Measurements from ENCODE around the gene RNF181. TPM values are rescaled to one million over a fixed set of nuclear protein-coding genes. Genes with fewer than 3 reads are reported as not detected.
A peak's percentile ranks its signal among the peaks of the same experiment; 100 is the strongest.

The RNF181 gene
- total RNA-seq, 4 donors from 2014 or later: 89.9 to 127 (median 110) TPM

DNA sequence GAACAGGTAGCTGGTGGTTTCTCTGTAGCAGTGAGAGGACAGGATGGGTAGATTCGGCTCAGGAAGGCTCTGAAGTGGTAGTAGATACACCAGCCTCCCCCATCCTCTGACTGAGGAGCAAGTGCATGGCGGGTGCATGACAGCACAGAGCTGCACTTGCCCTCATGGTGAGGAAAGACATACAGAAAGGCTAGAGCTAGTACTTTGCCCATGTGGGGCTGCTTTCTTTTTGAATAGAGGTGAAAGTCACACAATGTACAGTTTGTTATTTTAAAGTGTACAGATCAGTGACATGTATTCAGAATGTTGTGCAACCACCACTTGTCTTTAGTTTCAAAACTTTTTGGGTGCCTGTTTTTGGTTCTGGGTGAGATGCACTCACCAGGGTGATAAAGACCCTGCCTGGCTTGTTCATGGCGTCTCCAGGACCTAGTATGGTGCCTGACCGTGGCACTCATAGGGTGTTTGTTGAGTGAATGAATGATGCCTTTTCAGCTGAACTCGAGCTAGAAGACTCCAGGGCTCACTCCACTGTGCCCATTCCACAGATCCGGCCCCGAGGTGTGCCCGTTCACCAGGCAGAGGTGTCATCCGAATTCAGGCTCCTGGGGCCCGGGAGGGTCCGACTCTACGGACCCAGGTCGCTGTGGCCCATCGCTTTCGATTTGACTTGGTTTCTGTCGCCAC, 11.7 kb upstream of the RNF181 start:
- H3K9me3 ChIP-seq: no peaks in the 10 kb centered on the region
- WGBS: 40% methylated on average over 15 of the region's 16 CpGs
- H3K36me3 ChIP-seq: no peaks in the 10 kb centered on the region
- H3K4me3 ChIP-seq: peak overlapping the region; percentile 64
- no peak for DNase-seq (ENCODE audit: low spot score in 2 of 2)
- H3K4me1 ChIP-seq: peaks cover 65% of the 10 kb centered on the region
- peak overlapping the region; percentile 91 for H3K27ac ChIP-seq
- TF ChIP-seq EP300 (IDR thresholded peaks at IDR 0.05) (no peak), POLR2A (IDR thresholded peaks at IDR 0.05) (no peak), POLR2AphosphoS5 (IDR thresholded peaks at IDR 0.05) (no peak)
- TF ChIP-seq, protein P1, sequence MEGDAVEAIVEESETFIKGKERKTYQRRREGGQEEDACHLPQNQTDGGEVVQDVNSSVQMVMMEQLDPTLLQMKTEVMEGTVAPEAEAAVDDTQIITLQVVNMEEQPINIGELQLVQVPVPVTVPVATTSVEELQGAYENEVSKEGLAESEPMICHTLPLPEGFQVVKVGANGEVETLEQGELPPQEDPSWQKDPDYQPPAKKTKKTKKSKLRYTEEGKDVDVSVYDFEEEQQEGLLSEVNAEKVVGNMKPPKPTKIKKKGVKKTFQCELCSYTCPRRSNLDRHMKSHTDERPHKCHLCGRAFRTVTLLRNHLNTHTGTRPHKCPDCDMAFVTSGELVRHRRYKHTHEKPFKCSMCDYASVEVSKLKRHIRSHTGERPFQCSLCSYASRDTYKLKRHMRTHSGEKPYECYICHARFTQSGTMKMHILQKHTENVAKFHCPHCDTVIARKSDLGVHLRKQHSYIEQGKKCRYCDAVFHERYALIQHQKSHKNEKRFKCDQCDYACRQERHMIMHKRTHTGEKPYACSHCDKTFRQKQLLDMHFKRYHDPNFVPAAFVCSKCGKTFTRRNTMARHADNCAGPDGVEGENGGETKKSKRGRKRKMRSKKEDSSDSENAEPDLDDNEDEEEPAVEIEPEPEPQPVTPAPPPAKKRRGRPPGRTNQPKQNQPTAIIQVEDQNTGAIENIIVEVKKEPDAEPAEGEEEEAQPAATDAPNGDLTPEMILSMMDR (IDR thresholded peaks at IDR 0.05): no peak
- no peaks in the 10 kb centered on the region for H3K27me3 ChIP-seq

DNA sequence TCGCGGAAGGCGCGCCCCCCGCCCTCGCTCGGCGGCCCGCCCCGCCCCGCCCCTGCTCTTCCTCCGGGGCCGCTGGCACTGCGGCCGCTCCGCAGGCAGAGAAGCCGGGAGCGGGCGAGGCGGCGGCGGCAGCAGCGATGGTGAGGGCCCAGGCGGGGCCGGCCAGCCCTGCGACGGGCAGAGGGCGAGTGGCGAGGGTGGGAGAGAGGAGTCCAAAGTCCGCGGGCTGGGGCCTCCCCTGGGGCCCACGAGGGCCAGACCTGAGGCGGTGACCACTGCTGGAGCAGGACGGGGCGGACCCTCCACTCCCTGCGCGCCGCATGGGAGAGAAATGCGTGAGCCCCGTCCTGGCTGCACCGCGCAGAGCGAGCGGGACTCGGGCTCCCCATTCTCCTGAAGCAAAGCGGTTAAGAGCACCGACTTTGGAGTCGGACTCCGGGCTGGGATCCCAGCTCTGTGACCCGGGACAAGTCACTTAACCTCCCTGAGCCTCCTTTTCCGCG, 11.1 kb upstream of the RNF181 start, which contains the start of gene VAMP5:
TSS of gene VAMP5 (plus strand) at position 78 of the 503 bp plus-strand sequence. CDS start at position 138, 60 bp downstream.
- DNase-seq (ENCODE audit: low spot score in 2 of 2): no peak
- peaks cover 65% of the 10 kb centered on the region for H3K4me1 ChIP-seq
- WGBS: 29% methylated on average over 26 of the region's 52 CpGs
- H3K9me3 ChIP-seq: no peaks in the 10 kb centered on the region
- TF ChIP-seq, protein P1 (IDR thresholded peaks at IDR 0.05): no peak
- TF ChIP-seq EP300 (IDR thresholded peaks at IDR 0.05): no peak
- no peak for TF ChIP-seq POLR2A (IDR thresholded peaks at IDR 0.05)
- no peak for TF ChIP-seq POLR2AphosphoS5 (IDR thresholded peaks at IDR 0.05)
- H3K36me3 ChIP-seq: no peaks in the 10 kb centered on the region
- peak within 1 kb of the TSS; percentile 64 for H3K4me3 ChIP-seq
- no peaks in the 10 kb centered on the region for H3K27me3 ChIP-seq
- peak within 1 kb of the TSS; percentile 91 for H3K27ac ChIP-seq

DNA sequence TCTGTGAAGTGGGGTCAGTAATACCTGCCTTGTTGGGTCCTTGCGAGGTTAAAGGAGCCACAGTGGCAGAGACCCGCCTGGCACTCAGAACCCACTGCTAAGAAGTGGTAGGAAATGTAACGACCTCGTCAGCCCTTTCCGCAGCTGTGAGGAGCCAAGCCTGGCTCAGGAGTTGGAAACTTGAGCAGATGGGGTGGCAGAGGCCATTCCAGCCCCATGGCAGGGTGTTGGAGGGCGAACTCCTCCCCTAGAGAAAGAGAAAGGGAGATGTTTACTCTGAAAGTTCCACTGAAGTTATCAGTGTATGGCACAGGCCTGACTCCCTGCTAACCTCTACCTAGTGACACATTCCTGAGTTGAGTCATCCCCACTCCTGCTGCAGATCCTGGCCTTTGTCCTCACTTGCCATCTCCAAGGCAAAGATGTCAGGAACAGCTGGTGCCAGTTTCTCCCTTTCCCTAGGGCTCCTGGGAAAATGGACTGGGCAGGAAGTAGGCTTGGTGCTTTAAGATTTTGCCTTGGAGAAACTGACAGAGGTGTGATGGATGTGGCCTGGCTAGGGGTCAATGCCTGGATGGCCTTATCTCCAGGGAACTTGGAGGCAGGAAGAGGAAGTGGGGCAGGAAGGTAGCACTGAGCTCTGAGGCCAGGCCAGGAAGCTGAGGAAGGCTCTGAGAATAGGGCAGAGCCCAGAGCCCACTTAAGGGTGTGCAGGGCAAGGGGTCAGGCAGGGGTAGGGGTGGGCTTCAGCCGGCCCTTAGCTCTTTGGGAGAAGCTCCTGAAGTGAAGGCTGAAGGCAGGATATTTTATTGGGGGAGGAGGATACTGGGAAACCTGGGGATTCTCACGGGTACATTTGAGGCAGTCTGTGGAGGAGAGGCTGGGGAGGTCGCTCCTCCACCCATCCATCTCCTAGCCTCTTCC, 10.4 kb upstream of the RNF181 start:
- Histone ChIP-seq H3K27me3 (no peaks in the 10 kb centered on the region), H3K36me3 (no peaks in the 10 kb centered on the region), H3K4me3 (peak overlapping the region; percentile 64), H3K9me3 (no peaks in the 10 kb centered on the region), H3K27ac (peak overlapping the region; percentile 91), H3K4me1 (peaks cover 65% of the 10 kb centered on the region)
- TF ChIP-seq POLR2AphosphoS5 (IDR thresholded peaks at IDR 0.05) (peak in 2 of 3 donors; percentile 10 to 56), POLR2A (IDR thresholded peaks at IDR 0.05) (no peak), EP300 (IDR thresholded peaks at IDR 0.05) (no peak)
- 29% methylated on average over 9 of the region's 9 CpGs for WGBS
- no peak for DNase-seq (ENCODE audit: low spot score in 2 of 2)

DNA sequence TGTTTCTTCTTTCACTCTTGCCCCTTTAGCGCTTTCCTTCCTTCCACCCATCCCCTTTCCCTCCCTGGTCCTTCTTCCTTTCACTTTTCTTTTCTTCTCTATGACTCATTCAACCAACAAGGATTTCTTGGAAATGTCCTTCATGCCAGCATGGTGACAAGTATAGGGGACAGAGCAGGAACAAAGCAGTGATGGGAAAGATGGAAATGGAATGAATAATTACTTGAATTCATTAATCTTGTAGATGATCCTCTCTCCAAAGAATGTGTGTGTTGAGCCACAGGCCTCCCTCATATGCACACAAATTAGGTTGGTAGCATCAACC, 9.8 kb upstream of the RNF181 start:
- TF ChIP-seq POLR2A (IDR thresholded peaks at IDR 0.05) (no peak), EP300 (IDR thresholded peaks at IDR 0.05) (no peak), POLR2AphosphoS5 (IDR thresholded peaks at IDR 0.05) (no peak)
- TF ChIP-seq, protein P1 (IDR thresholded peaks at IDR 0.05): no peak
- Histone ChIP-seq H3K4me1 (peaks cover 68% of the 10 kb centered on the region), H3K4me3 (peak overlapping the region; percentile 64)

DNA sequence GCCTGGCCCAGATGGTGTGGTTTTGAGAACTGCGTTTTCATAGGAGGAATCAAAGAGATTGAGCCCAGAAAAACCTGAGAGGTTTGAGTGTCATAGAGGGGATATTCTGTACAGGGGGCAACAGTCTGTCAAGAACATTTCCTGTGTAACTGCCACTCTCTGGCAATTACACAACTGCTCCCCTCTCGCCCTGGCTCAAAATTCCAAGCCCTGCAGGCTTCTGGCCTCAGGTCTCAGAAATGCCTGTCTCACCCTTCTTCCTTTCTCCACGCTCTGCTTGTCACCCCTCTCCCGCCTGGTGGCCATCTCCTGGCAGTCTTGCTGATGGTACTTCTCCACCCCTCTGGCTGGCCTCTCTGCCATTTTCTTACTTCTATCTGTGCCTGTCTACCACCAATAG, 7.3 kb upstream of the RNF181 start:
- peak overlapping the region; percentile 84 for H3K27ac ChIP-seq
- TF ChIP-seq POLR2AphosphoS5 (IDR thresholded peaks at IDR 0.05): no peak
- TF ChIP-seq POLR2A (IDR thresholded peaks at IDR 0.05): no peak
- TF ChIP-seq, protein P1 (IDR thresholded peaks at IDR 0.05): no peak
- no peak for TF ChIP-seq EP300 (IDR thresholded peaks at IDR 0.05)
- H3K36me3 ChIP-seq: no peaks in the 10 kb centered on the region
- H3K9me3 ChIP-seq: no peaks in the 10 kb centered on the region
- 84% methylated on average over 4 of the region's 4 CpGs for WGBS
- DNase-seq (ENCODE audit: low spot score in 2 of 2): no peak
- no peaks in the 10 kb centered on the region for H3K27me3 ChIP-seq
- H3K4me1 ChIP-seq: peaks cover 84% of the 10 kb centered on the region
- no peak overlapping the region for H3K4me3 ChIP-seq

More for the DNA sequence above, 9.8 kb upstream of the RNF181 start:
- no peaks in the 10 kb centered on the region for H3K36me3 ChIP-seq
- no peaks in the 10 kb centered on the region for H3K27me3 ChIP-seq
- H3K9me3 ChIP-seq: no peaks in the 10 kb centered on the region
- no peak for DNase-seq (ENCODE audit: low spot score in 2 of 2)
- H3K27ac ChIP-seq: peak overlapping the region; percentile 91
- 48% methylated on average over 1 of the region's 1 CpG for WGBS

Measured in suprapubic skin (tissue), 4 donors.